Uterus (tissue), 4 donors: ENCODE data around the gene HNRNPL. TPM values are rescaled to one million over a fixed set of nuclear protein-coding genes. Genes with fewer than 3 reads are reported as not detected.
"Not testable (repeated sequence)": the region's sequence is repeated elsewhere in the genome, so short reads cannot be mapped to it uniquely, and the experiment has no call there.

ENCODE experiments used
- DNase-seq, 2 donors: peaks; one replicate each; pipeline ENCODE4 v3.0.0-alpha.2; 2019 to 2020
- H3K27ac ChIP-seq, 2 donors: fragments of 200-600 bp; sonication (generic); 1 replicate in 1 of 2; 2 replicates in 1 of 2; pipeline ENCODE4 v1.5.1; 2016 to 2018
- H3K27me3 ChIP-seq, 2 donors: fragments of 200-600 bp; sonication (generic); one replicate each; pipeline ENCODE4 v1.5.1; 2018 to 2019; ENCODE audit warnings: control low read depth in 1 of 2
- H3K36me3 ChIP-seq, 2 donors: fragments of 200-600 bp; sonication (generic); one replicate each; pipeline ENCODE4 v1.5.1; 2019; ENCODE audit warnings: control low read depth in 1 of 2
- H3K4me1 ChIP-seq, 2 donors: fragments of 200-600 bp; sonication (generic); one replicate each; pipeline ENCODE4 v1.5.1; 2018 to 2019; ENCODE audit warnings: control low read depth in 1 of 2
- H3K4me3 ChIP-seq, 2 donors: fragments of 200-600 bp; sonication (generic); 1 replicate in 1 of 2; 2 replicates in 1 of 2; pipeline ENCODE4 v1.5.1; 2018 to 2019; ENCODE audit warnings: mild to moderate bottlenecking in 1 of 2
- H3K9me3 ChIP-seq, 2 donors: fragments of 200-600 bp; sonication (generic); one replicate each; pipeline ENCODE4 v1.5.1; 2019; ENCODE audit warnings: control low read depth in 1 of 2
- POLR2A ChIP-seq, 2 donors: fragments of 450-650 bp; IDR thresholded peaks; one replicate each; pipeline ENCODE4 v1.6.1; 2016; ENCODE audit warnings: antibody characterized with exemption in 2 of 2, mild to moderate bottlenecking in 1 of 2, moderate library complexity in 1 of 2
- intact Hi-C: fragments of 100-400 bp; cut with DNase I; formaldehyde crosslinking; loops from one replicate; pipeline ENCODE4 v1.15.1; 2023; ENCODE audit warnings: low total_unique reads
- total RNA-seq, 4 donors: library from RNA; depleted of rRNA in 3 of 4; stranded (reverse); fragments of >200 nt in 3 of 4; gene quantifications; one replicate each; pipeline versions ENCODE4 v1.1.0 to v1.2.4, GENCODE V29; 2014 to 2023
- TF ChIP-seq, protein P1 (sequence below), 4 experiments: fragments of 200-600 bp in 2 of 4; fragments of 450-650 bp in 2 of 4; sonication (generic) in 2 of 4; IDR thresholded peaks; one replicate each; pipeline ENCODE4 v1.5.1; 2016 to 2019; ENCODE audit warnings: antibody characterized with exemption in 4 of 4, mild to moderate bottlenecking in 2 of 4, moderate library complexity in 1 of 4
- donor health status: DM: yes; HTN: yes; CAD: no.

The HNRNPL gene
- total RNA-seq, 4 donors from 2014 or later = 65.8 to 353 (median 177) TPM

DNA sequence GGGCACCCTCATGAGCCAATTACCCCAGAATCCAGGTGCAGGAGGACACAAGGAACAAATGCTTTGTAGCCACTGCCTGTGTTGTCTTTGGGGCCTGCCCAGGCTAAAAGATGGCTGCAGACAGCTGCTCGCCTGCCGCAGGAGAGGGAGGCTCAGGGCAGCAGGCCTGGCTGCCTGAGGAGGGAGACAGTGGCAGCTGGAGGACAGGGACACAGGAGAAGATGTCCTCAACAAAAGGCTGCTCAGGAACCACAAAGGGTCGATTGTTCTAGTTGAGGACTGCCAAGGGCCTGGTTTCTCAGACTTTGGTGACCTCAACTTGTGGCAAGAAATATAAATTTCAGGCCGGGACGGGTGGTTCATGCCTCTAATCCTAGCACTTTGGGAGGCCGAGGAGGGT, 42.0 kb upstream of the HNRNPL start:
- Histone ChIP-seq H3K27ac (no peak overlapping the region), H3K4me1 (no peaks in the 10 kb centered on the region), H3K4me3 (no peak overlapping the region), H3K27me3 (no peaks in the 10 kb centered on the region), H3K9me3 (no peaks in the 10 kb centered on the region), H3K36me3 (no peaks in the 10 kb centered on the region)
- TF ChIP-seq POLR2A (IDR thresholded peaks at IDR 0.05) = no peak
- TF ChIP-seq, protein P1, sequence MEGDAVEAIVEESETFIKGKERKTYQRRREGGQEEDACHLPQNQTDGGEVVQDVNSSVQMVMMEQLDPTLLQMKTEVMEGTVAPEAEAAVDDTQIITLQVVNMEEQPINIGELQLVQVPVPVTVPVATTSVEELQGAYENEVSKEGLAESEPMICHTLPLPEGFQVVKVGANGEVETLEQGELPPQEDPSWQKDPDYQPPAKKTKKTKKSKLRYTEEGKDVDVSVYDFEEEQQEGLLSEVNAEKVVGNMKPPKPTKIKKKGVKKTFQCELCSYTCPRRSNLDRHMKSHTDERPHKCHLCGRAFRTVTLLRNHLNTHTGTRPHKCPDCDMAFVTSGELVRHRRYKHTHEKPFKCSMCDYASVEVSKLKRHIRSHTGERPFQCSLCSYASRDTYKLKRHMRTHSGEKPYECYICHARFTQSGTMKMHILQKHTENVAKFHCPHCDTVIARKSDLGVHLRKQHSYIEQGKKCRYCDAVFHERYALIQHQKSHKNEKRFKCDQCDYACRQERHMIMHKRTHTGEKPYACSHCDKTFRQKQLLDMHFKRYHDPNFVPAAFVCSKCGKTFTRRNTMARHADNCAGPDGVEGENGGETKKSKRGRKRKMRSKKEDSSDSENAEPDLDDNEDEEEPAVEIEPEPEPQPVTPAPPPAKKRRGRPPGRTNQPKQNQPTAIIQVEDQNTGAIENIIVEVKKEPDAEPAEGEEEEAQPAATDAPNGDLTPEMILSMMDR (IDR thresholded peaks at IDR 0.05) = no peak
- DNase-seq = no peak
- intact Hi-C loops = no loop called here

DNA sequence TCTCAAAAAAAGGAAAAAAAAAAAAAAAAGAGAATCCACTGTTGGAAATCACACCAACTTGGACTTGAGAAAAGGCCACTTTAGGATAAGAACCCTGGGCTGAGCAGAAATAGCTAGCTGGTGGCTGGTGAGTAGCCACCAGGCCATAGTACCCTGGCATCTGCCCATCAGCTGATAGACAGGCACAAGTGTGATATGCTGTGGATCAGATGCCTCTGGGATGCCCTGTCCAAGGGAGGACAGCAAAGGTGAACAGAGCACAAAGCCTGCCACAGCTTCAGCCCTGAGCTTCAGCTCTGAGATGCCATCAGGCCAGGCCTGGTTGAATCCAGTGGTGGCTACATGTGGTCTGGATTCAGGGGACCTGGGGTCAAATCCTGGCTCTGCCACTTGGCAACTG, 40.9 kb upstream of the HNRNPL start:
- Histone ChIP-seq H3K36me3 (no peaks in the 10 kb centered on the region), H3K4me3 (no peak overlapping the region), H3K27me3 (no peaks in the 10 kb centered on the region), H3K27ac (no peak overlapping the region), H3K4me1 (no peaks in the 10 kb centered on the region), H3K9me3 (no peaks in the 10 kb centered on the region)
- intact Hi-C loops = no loop called here
- no peak for DNase-seq
- TF ChIP-seq, protein P1 (IDR thresholded peaks at IDR 0.05) = no peak
- TF ChIP-seq POLR2A (IDR thresholded peaks at IDR 0.05) = no peak

DNA sequence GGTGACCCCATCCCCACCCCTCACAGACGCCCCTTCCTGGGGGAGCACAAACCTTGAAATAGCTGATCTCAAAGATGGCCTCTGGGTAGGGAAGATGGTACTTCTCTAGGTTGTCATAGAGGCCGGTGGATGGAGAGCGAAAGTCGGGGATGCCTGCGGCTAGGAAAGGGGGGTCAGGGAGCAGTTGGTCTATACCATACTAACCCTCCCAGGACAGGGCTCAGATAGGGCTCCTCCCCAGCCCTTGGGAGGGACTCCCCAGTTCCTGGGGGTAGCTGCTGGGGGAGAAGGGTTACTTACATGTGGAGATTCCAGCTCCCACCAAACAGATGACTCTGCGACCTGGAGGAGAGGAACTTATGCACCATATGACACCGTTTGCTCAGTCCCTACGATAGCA, 40.0 kb upstream of the HNRNPL start:
- intact Hi-C loops = no loop called here

DNA sequence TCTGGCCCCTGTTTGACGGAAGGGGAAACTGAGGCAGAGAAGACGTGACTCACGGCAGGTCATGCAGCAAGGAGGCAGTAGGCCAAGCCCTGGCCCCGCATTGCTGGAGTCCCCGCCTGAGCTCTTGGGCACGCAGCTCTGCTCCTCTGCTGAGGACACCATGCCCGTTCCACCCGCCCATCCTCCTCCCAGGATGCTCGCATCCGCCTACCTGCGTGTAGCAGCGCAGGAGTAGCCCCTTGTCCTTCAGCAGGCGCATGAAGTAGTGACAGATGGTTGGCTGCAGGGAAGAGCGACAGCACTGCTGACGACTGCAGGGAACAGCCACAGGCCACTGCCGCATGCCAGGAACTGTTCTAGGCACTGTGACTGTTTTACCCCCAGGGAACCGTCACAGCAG, 39.1 kb upstream of the HNRNPL start:
- DNase-seq = no peak
- no peak overlapping the region for H3K27ac ChIP-seq
- intact Hi-C loops = no loop called here
- no peaks in the 10 kb centered on the region for H3K27me3 ChIP-seq
- TF ChIP-seq, protein P1 (IDR thresholded peaks at IDR 0.05) = no peak
- TF ChIP-seq POLR2A (IDR thresholded peaks at IDR 0.05) = no peak
- H3K4me1 ChIP-seq = no peaks in the 10 kb centered on the region
- no peaks in the 10 kb centered on the region for H3K36me3 ChIP-seq
- H3K4me3 ChIP-seq = no peak overlapping the region
- no peaks in the 10 kb centered on the region for H3K9me3 ChIP-seq

More for the DNA sequence above, 40.0 kb upstream of the HNRNPL start:
- Histone ChIP-seq H3K36me3 (no peaks in the 10 kb centered on the region), H3K4me1 (no peaks in the 10 kb centered on the region), H3K9me3 (no peaks in the 10 kb centered on the region), H3K27ac (no peak overlapping the region), H3K4me3 (no peak overlapping the region), H3K27me3 (no peaks in the 10 kb centered on the region)
- TF ChIP-seq, protein P1 (IDR thresholded peaks at IDR 0.05) = no peak
- no peak for TF ChIP-seq POLR2A (IDR thresholded peaks at IDR 0.05)
- no peak for DNase-seq

DNA sequence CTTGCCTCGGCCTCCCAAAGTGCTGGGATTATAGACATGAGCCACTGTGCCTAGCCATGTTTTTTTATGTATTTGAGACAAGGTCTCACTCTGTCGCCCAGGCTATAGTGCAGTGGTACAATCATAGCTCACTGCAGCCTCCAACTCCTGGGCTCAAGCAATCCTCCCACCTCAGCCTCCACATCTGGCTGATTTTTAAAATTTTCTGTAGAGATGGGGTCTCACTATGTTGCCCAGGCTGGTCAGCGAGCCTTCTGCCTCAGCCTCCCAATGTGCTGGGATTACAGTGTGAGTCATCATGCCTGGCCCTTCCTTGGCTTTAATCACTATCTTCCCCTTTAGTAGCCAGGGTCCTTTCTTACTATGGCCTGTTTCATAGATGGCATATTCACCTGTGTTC, 34.9 kb upstream of the HNRNPL start:
- DNase-seq, H3K27ac ChIP-seq, H3K27me3 ChIP-seq, H3K36me3 ChIP-seq, intact Hi-C loops, H3K4me3 ChIP-seq, H3K4me1 ChIP-seq, H3K9me3 ChIP-seq: not testable (repeated sequence)

DNA sequence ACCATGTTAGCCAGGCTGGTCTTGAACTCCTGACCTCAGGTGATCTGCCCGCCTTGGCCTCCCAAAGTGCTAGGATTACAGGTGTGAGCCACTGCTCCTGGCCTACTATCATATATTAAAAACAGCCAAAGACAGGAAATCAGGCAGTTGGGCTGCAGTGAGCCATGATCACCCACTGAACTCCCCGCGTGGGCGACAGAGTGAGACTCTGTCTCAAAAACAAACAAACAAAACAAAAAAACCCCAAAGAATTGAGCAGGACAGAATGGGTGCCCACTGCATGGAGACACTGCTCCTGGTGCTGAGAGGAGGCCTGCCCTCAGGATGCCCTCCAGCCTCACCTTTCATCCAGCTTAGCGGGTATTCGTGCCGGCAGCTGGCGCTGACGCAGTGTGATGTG, 33.5 kb upstream of the HNRNPL start:
- intact Hi-C loops = no loop called here
- DNase-seq = no peak
- no peaks in the 10 kb centered on the region for H3K27me3 ChIP-seq
- no peak overlapping the region for H3K4me3 ChIP-seq
- no peaks in the 10 kb centered on the region for H3K4me1 ChIP-seq
- H3K27ac ChIP-seq = no peak overlapping the region
- no peaks in the 10 kb centered on the region for H3K36me3 ChIP-seq
- no peaks in the 10 kb centered on the region for H3K9me3 ChIP-seq
- TF ChIP-seq POLR2A (IDR thresholded peaks at IDR 0.05) = no peak
- TF ChIP-seq, protein P1 (IDR thresholded peaks at IDR 0.05) = no peak
